ENCODE measurements around the gene ARL4D. TPM values are rescaled to one million over a fixed set of nuclear protein-coding genes. Genes with fewer than 3 reads are reported as not detected.

The ARL4D gene
- total RNA-seq, 3 donors from 2014 or later = 2.3 to 34.3 (median 3.2) TPM

- no peaks in the 10 kb centered on the region for H3K36me3 ChIP-seq (ENCODE audit: low read depth)
- ATAC-seq (no peak), DNase-seq (no peak)
- intact Hi-C loops (cut with DNase I, micrococcal nuclease) = no loop called here
- H3K9me3 ChIP-seq = no peaks in the 10 kb centered on the region
- no peak overlapping the region for H3K4me3 ChIP-seq
- TF ChIP-seq CTCF (IDR thresholded peaks at IDR 0.05) = no peak
- no peaks in the 10 kb centered on the region for H3K4me1 ChIP-seq (ENCODE audit: low read depth)
Measured at GRCh38 chr17:43430936-43431713, 32.3 kb downstream of the ARL4D start.

GRCh38 chr17:43431714-43432523 lies 33.1 kb downstream of the ARL4D start:
- no peaks in the 10 kb centered on the region for H3K36me3 ChIP-seq (ENCODE audit: low read depth)
- no peak for ATAC-seq
- H3K9me3 ChIP-seq = no peaks in the 10 kb centered on the region
- no peak for DNase-seq
- TF ChIP-seq CTCF (IDR thresholded peaks at IDR 0.05) = no peak
- H3K4me1 ChIP-seq (ENCODE audit: low read depth) = no peaks in the 10 kb centered on the region
- H3K4me3 ChIP-seq = no peak overlapping the region
- intact Hi-C loops (cut with DNase I, micrococcal nuclease) = no loop called here

GRCh38 chr17:43434902-43435319 lies 36.1 kb downstream of the ARL4D start:
- H3K4me3 ChIP-seq = no peak overlapping the region
- no peak for TF ChIP-seq CTCF (IDR thresholded peaks at IDR 0.05)
- no peak for ATAC-seq
- H3K4me1 ChIP-seq (ENCODE audit: low read depth) = no peaks in the 10 kb centered on the region
- H3K36me3 ChIP-seq (ENCODE audit: low read depth) = no peaks in the 10 kb centered on the region
- no peaks in the 10 kb centered on the region for H3K9me3 ChIP-seq
- no peak for DNase-seq
- intact Hi-C loops (cut with DNase I, micrococcal nuclease) = no loop called here

- no peaks in the 10 kb centered on the region for H3K4me1 ChIP-seq (ENCODE audit: low read depth)
- no peak for TF ChIP-seq CTCF (IDR thresholded peaks at IDR 0.05)
- intact Hi-C loops (cut with DNase I, micrococcal nuclease) = no loop called here
- no peak overlapping the region for H3K4me3 ChIP-seq
- DNase-seq = no peak
- ATAC-seq = no peak
- no peaks in the 10 kb centered on the region for H3K9me3 ChIP-seq
- H3K36me3 ChIP-seq (ENCODE audit: low read depth) = no peaks in the 10 kb centered on the region
Measured at GRCh38 chr17:43437756-43438155, 39.0 kb downstream of the ARL4D start.

GRCh38 chr17:43438626-43439025 lies 39.8 kb downstream of the ARL4D start:
- no peaks in the 10 kb centered on the region for H3K36me3 ChIP-seq (ENCODE audit: low read depth)
- H3K4me3 ChIP-seq = no peak overlapping the region
- H3K4me1 ChIP-seq (ENCODE audit: low read depth) = no peaks in the 10 kb centered on the region
- TF ChIP-seq CTCF (IDR thresholded peaks at IDR 0.05) = no peak
- intact Hi-C loops (cut with DNase I, micrococcal nuclease) = no loop called here
- DNase-seq (no peak), ATAC-seq (no peak)
- H3K9me3 ChIP-seq = no peaks in the 10 kb centered on the region
